SK-N-SH (cell line): Measurements from ENCODE around the gene IER2. TPM values are rescaled to one million over a fixed set of nuclear protein-coding genes. Genes with fewer than 3 reads are reported as not detected.
A peak's percentile ranks its signal among the peaks of the same experiment; 100 is the strongest.

Source experiments
- CTCF ChIA-PET: fragments of 300-600, 350-600 bp; formaldehyde crosslinking; extraction: SDS; loops from one replicate; lab custom pipeline; 2021; lab: Yijun Ruan, JAX
- POLR2A ChIA-PET: fragments of 350-600 bp; sonication (Branson Sonifier 250); formaldehyde crosslinking; extraction: SDS; loops from one replicate; lab custom pipeline; 2020; ENCODE audit warnings: antibody characterized with exemption, inconsistent platforms; lab: Yijun Ruan, JAX
- DNase-seq: peaks from one replicate; pipeline ENCODE4 v3.0.0; 2012
- H2AFZ ChIP-seq: fragments of 200-600 bp; sonication (generic); 2 replicates; pipeline ENCODE4 v1.8.1; 2016; ENCODE audit warnings: antibody characterized with exemption, mild to moderate bottlenecking, low read depth
- H3F3A ChIP-seq: fragments of 200-600 bp; sonication (generic); replicated peaks from 2 replicates; pipeline ENCODE3; 2016; ENCODE audit warnings: antibody characterized with exemption, mild to moderate bottlenecking; ENCODE audit not compliant: insufficient read depth
- H3K27ac ChIP-seq, 2 experiments: fragments of 200-500 bp in 1 of 2; fragments of 200-600 bp in 1 of 2; sonication (Bioruptor generic) in 1 of 2; sonication (generic), shearing (Covaris generic) in 1 of 2; 2 replicates each; pipeline versions ENCODE4 v1.5.1 to v1.6.1; 2014 to 2016; ENCODE audit warnings: low read depth in 2 of 2, inconsistent platforms in 1 of 2, low read length in 1 of 2, mild to moderate bottlenecking in 1 of 2, mixed read lengths in 1 of 2
- H3K27me3 ChIP-seq: fragments of 200-600 bp; sonication (generic), shearing (Covaris generic); 2 replicates; pipeline ENCODE4 v1.6.1; 2016; ENCODE audit warnings: mixed run types; ENCODE audit not compliant: insufficient read depth
- H3K36me3 ChIP-seq, 2 experiments: fragments of 200-500 bp in 1 of 2; fragments of 200-600 bp in 1 of 2; sonication (Bioruptor generic) in 1 of 2; sonication (generic) in 1 of 2; replicated peaks in 1 of 2; 2 replicates each; pipeline versions ENCODE3 to v1.5.1; 2014 to 2016; ENCODE audit warnings: low read length in 1 of 2, mild to moderate bottlenecking in 1 of 2; ENCODE audit not compliant: insufficient read depth in 2 of 2, control insufficient read depth in 1 of 2
- H3K4me1 ChIP-seq, 2 experiments: fragments of 200-500 bp in 1 of 2; fragments of 200-600 bp in 1 of 2; sonication (Bioruptor generic) in 1 of 2; sonication (generic), shearing (Covaris generic) in 1 of 2; 2 replicates each; pipeline versions ENCODE4 v1.5.1 to v1.6.1; 2014 to 2016; ENCODE audit warnings: low read depth in 1 of 2, low read length in 1 of 2, mixed run types in 1 of 2; ENCODE audit not compliant: insufficient read depth in 2 of 2, control insufficient read depth in 1 of 2
- H3K4me2 ChIP-seq: fragments of 200-600 bp; sonication (generic), shearing (Covaris generic); 2 replicates; pipeline ENCODE4 v1.6.1; 2017; ENCODE audit warnings: mixed run types
- H3K4me3 ChIP-seq, 2 experiments: fragments of 200-500 bp in 1 of 2; fragments of 200-600 bp in 1 of 2; sonication (Bioruptor generic) in 1 of 2; sonication (generic), shearing (Covaris generic) in 1 of 2; 2 replicates each; pipeline versions ENCODE4 v1.5.1 to v1.8.1; 2014 to 2016; ENCODE audit warnings: low read depth in 2 of 2, inconsistent platforms in 1 of 2, low read length in 1 of 2, mild to moderate bottlenecking in 1 of 2, mixed read lengths in 1 of 2, moderate library complexity in 1 of 2
- H3K79me2 ChIP-seq: fragments of 200-600 bp; sonication (generic); 2 replicates; pipeline ENCODE4 v1.8.1; 2017; ENCODE audit warnings: mild to moderate bottlenecking; ENCODE audit not compliant: insufficient read depth
- H3K9ac ChIP-seq: fragments of 200-600 bp; sonication (generic); 2 replicates; pipeline ENCODE4 v1.6.1; 2017; ENCODE audit warnings: mixed run types
- H3K9me2 ChIP-seq: fragments of 200-600 bp; sonication (generic); 2 replicates; pipeline ENCODE4 v1.6.1; 2017; ENCODE audit warnings: mixed run types
- H3K9me3 ChIP-seq: fragments of 200-600 bp; sonication (generic); 2 replicates; pipeline ENCODE4 v1.6.1; 2017; ENCODE audit warnings: mixed run types, mild to moderate bottlenecking, moderate library complexity
- H4K20me1 ChIP-seq: fragments of 200-600 bp; sonication (generic); 2 replicates; pipeline ENCODE4 v1.6.1; 2017; ENCODE audit warnings: mild to moderate bottlenecking, mixed run types; ENCODE audit not compliant: insufficient read depth
- CHD2 ChIP-seq: fragments of 150-350 bp; IDR thresholded peaks from 2 replicates; pipeline ENCODE4 v1.6.1; 2018; ENCODE audit warnings: low read length; ENCODE audit not compliant: partially characterized antibody
- CTCF ChIP-seq: fragments of 200-600 bp; sonication (generic); IDR thresholded peaks from 2 replicates; pipeline ENCODE4 v1.6.1; 2017; ENCODE audit warnings: antibody characterized with exemption, mild to moderate bottlenecking, moderate library complexity
- ELF1 ChIP-seq: IDR thresholded peaks from 2 replicates; pipeline ENCODE4 v1.4.0; 2012
- EP300 ChIP-seq, 2 experiments: IDR thresholded peaks; 2 replicates each; pipeline versions ENCODE4 v1.4.0 to v1.6.1; 2012; ENCODE audit warnings: borderline replicate concordance in 1 of 2, low read depth in 1 of 2, low read length in 1 of 2
- FOXJ3 ChIP-seq: sonication (generic); formaldehyde crosslinking; IDR thresholded peaks from 2 replicates; pipeline ENCODE4 v1.5.1; 2020; ENCODE audit warnings: mild to moderate bottlenecking, missing genetic modification reagents
- GABPA ChIP-seq: IDR thresholded peaks from 2 replicates; pipeline ENCODE4 v1.4.0; 2012; ENCODE audit warnings: low read depth, mild to moderate bottlenecking
- GATA2 ChIP-seq: sonication (generic); formaldehyde crosslinking; IDR thresholded peaks from 2 replicates; pipeline ENCODE4 v1.5.0; 2020; ENCODE audit warnings: mild to moderate bottlenecking, missing genetic modification reagents
- JUND ChIP-seq: IDR thresholded peaks from 2 replicates; pipeline ENCODE4 v1.4.0; 2012
- NFIC ChIP-seq: IDR thresholded peaks from 2 replicates; pipeline ENCODE4 v1.4.0; 2012; ENCODE audit warnings: borderline replicate concordance
- PBX3 ChIP-seq: IDR thresholded peaks from 2 replicates; pipeline ENCODE4; 2012
- RAD21 ChIP-seq: IDR thresholded peaks from 2 replicates; pipeline ENCODE4 v1.6.1; 2012; ENCODE audit warnings: mild to moderate bottlenecking, low read length
- RCOR1 ChIP-seq: fragments of 150-350 bp; IDR thresholded peaks from 2 replicates; pipeline ENCODE4 v1.6.1; 2017; ENCODE audit warnings: antibody characterized with exemption, low read length
- RFX5 ChIP-seq: IDR thresholded peaks from 2 replicates; pipeline ENCODE4 v1.6.1; 2012; ENCODE audit warnings: mild to moderate bottlenecking, improper control_type of control experiment, low read length
- RXRA ChIP-seq: IDR thresholded peaks from 2 replicates; pipeline ENCODE4 v1.4.0; 2012; ENCODE audit warnings: low read depth, mild to moderate bottlenecking, borderline replicate concordance
- SIN3A ChIP-seq: IDR thresholded peaks from 2 replicates; pipeline ENCODE4 v1.6.1; 2012; ENCODE audit warnings: low read depth, mild to moderate bottlenecking, low read length, moderate library complexity, borderline replicate concordance
- SMC3 ChIP-seq: IDR thresholded peaks from 2 replicates; pipeline ENCODE4 v1.6.1; 2012; ENCODE audit warnings: low read depth, low read length, improper control_type of control experiment
- TCF12 ChIP-seq: IDR thresholded peaks from 2 replicates; pipeline ENCODE4 v1.4.0; 2012
- USF1 ChIP-seq: IDR thresholded peaks from 2 replicates; pipeline ENCODE4 v1.4.0; 2012; ENCODE audit warnings: low read depth, borderline replicate concordance
- YY1 ChIP-seq: IDR thresholded peaks from 2 replicates; pipeline ENCODE4 v1.4.0; 2012; ENCODE audit warnings: low read depth, mild to moderate bottlenecking
- ZBTB33 ChIP-seq: IDR thresholded peaks from 2 replicates; pipeline ENCODE4 v1.4.0; 2012; ENCODE audit warnings: low read depth, borderline replicate concordance
- WGBS: methylation state at CpG from one replicate; pipeline ENCODE4 v1.1.6; 2017; ENCODE audit warnings: low lambda C conversion rate; 5-methylcytosine and 5-hydroxymethylcytosine counted together
- polyA plus RNA-seq, 3 experiments: library from polyadenylated mRNA; depleted of rRNA; stranded (reverse); fragments of >200 nt; gene quantifications; 2 replicates each; pipeline ENCODE4 v1.2.3, GENCODE V29; 2012
- TF ChIP-seq, protein P1 (sequence below): fragments of 150-350 bp; IDR thresholded peaks from 2 replicates; pipeline ENCODE4 v1.6.1; 2016; ENCODE audit warnings: mild to moderate bottlenecking, low read depth, low read length
- TF ChIP-seq, protein P2 (sequence below): IDR thresholded peaks from 2 replicates; pipeline ENCODE4 v1.6.1; 2012; ENCODE audit warnings: mild to moderate bottlenecking, low read depth, low read length, moderate library complexity

IER2 gene
- polyA plus RNA-seq, 1 of the 3 experiments (the other 2 are of a cell fraction), result 115 TPM

- Histone ChIP-seq H2AFZ (peak within 1 kb of the TSS; percentile 98), H3K9ac (peak within 1 kb of the TSS; percentile 91), H3K9me2 (no peaks in the 10 kb centered on the region), H3K4me1 (peaks cover 22 to 27% of the 10 kb centered on the region in 2 experiments; a peak in 2 of 4 replicates), H3K79me2 (peaks cover 58% of the 10 kb centered on the region), H3K27ac (peak within 1 kb of the TSS; percentile 55 to 65), H3K4me3 (peak within 1 kb of the TSS; percentile 94 to 97), H4K20me1 (peaks cover 27% of the 10 kb centered on the region), H3K4me2 (peak within 1 kb of the TSS; percentile 80), H3K9me3 (no peaks in the 10 kb centered on the region), H3K27me3 (no peaks in the 10 kb centered on the region), H3F3A (peaks cover 4% of the 10 kb centered on the region), H3K36me3 (peaks cover 11 to 12% of the 10 kb centered on the region in 2 experiments)
- 1% methylated on average over 31 of the region's 51 CpGs for WGBS
- peak; percentile 94 for DNase-seq
- POLR2A ChIA-PET, result no interaction called here
- CTCF ChIA-PET, result interaction anchor here (1.2 to 4.0 kb wide), 4 partner anchors 12 to 139 kb away, joined by 3 to 20 read pairs (median 8); no protein-coding TSS in a partner anchor
- TF ChIP-seq ELF1 (peak; percentile 88), CHD2 (peak; percentile 73), SIN3A (peak; percentile 94), RCOR1 (peak; percentile 88), RAD21 (no peak), PBX3 (peak; percentile 34; the same call in 1 of the 2 replicates), FOXJ3 (no peak), RFX5 (no peak), JUND (no peak), GATA2 (CRISPR knock-in tag) (no peak), TCF12 (peak; percentile 18; the same call in 1 of the 2 replicates), GABPA (peak; percentile 58), CTCF (no peak), ZBTB33 (peak; percentile 79), NFIC (no peak), RXRA (no peak), YY1 (peak; percentile 99), USF1 (peak; percentile 97), SMC3 (no peak), EP300 (IDR thresholded peaks at IDR 0.05; ENCODE audit: borderline replicate concordance in 1 of 2, low read depth in 1 of 2, low read length in 1 of 2) (no peak)
- TF ChIP-seq, protein P1, sequence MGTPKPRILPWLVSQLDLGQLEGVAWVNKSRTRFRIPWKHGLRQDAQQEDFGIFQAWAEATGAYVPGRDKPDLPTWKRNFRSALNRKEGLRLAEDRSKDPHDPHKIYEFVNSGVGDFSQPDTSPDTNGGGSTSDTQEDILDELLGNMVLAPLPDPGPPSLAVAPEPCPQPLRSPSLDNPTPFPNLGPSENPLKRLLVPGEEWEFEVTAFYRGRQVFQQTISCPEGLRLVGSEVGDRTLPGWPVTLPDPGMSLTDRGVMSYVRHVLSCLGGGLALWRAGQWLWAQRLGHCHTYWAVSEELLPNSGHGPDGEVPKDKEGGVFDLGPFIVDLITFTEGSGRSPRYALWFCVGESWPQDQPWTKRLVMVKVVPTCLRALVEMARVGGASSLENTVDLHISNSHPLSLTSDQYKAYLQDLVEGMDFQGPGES, result no peak
- TF ChIP-seq, protein P2, sequence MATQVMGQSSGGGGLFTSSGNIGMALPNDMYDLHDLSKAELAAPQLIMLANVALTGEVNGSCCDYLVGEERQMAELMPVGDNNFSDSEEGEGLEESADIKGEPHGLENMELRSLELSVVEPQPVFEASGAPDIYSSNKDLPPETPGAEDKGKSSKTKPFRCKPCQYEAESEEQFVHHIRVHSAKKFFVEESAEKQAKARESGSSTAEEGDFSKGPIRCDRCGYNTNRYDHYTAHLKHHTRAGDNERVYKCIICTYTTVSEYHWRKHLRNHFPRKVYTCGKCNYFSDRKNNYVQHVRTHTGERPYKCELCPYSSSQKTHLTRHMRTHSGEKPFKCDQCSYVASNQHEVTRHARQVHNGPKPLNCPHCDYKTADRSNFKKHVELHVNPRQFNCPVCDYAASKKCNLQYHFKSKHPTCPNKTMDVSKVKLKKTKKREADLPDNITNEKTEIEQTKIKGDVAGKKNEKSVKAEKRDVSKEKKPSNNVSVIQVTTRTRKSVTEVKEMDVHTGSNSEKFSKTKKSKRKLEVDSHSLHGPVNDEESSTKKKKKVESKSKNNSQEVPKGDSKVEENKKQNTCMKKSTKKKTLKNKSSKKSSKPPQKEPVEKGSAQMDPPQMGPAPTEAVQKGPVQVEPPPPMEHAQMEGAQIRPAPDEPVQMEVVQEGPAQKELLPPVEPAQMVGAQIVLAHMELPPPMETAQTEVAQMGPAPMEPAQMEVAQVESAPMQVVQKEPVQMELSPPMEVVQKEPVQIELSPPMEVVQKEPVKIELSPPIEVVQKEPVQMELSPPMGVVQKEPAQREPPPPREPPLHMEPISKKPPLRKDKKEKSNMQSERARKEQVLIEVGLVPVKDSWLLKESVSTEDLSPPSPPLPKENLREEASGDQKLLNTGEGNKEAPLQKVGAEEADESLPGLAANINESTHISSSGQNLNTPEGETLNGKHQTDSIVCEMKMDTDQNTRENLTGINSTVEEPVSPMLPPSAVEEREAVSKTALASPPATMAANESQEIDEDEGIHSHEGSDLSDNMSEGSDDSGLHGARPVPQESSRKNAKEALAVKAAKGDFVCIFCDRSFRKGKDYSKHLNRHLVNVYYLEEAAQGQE, result peak; percentile 68
Measured at GRCh38 chr19:13116282-13117175, 33.7 kb upstream of the IER2 start, which contains the start of gene TRMT1. TSS of gene TRMT1 (minus strand) at chr19:13116740. CDS start at chr19:13116399, 341 bp downstream.
